Measurements from ENCODE around the gene POLR2C. TPM values are rescaled to one million over a fixed set of nuclear protein-coding genes. Genes with fewer than 3 reads are reported as not detected.
A peak's percentile ranks its signal among the peaks of the same experiment; 100 is the strongest.

POLR2C gene
- total RNA-seq (92.5 and 101 TPM in 2 replicates), polyA plus RNA-seq (49.0 and 56.6 TPM in 2 replicates)

DNA sequence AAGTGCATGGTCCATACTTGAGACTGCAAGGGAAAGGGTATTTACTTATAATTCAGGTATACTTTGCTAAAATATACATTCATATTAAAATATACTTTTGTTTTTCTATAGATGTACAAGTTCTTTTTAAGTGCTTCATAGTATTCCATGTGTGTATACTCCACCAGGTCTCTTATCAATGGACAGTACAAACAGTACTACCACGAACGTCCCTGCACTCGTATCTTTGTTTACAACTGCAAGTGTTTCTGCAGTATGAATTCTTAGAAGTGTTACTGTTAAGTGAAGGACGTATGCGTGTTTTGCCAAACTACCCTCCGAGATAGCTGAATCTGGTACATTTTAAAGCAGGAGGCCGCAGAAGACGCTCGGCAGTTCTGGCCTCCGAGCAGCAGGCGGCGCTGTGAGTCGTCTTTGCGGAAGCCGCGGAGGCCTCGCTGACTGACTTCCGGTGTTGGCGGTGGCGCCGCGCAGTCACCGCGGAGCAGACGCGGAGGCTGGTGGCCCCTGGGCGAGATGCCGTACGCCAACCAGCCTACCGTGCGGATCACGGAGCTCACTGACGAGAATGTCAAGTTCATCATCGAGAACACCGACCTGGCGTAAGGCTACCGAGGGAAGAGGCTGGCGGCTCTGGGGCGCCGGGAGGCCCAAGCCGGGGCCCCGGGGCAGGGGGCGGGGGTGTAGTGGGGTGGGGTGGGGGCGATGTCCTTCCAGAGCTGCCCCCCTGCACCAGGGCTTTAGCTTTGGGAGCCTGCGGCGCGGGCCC is at the start of gene POLR2C:
POLR2C (plus strand) TSS at position 471 of the 769 bp plus-strand sequence; CDS start at position 517, 46 bp downstream.
- Histone ChIP-seq H3K79me2 (peaks cover 42% of the 10 kb centered on the region), H3K4me2 (peak within 1 kb of the TSS; percentile 91), H3K4me1 (ENCODE audit: insufficient read depth) (peaks cover 10% of the 10 kb centered on the region), H4K20me1 (ENCODE audit: insufficient read depth, poor library complexity, severe bottlenecking) (no peaks in the 10 kb centered on the region), H3K9me3 (ENCODE audit: low read depth) (no peaks in the 10 kb centered on the region), H3K4me3 (peak within 1 kb of the TSS; percentile 90), H3K9me2 (replicated peaks; ENCODE audit: insufficient read depth) (no peaks in the 10 kb centered on the region), H3K36me3 (replicated peaks; ENCODE audit: insufficient read depth, low read depth) (no peaks in the 10 kb centered on the region), H2AFZ (peak within 1 kb of the TSS; percentile 67), H3K27me3 (no peaks in the 10 kb centered on the region), H3K27ac (peak within 1 kb of the TSS; percentile 89)
- peak; percentile 93 for DNase-seq (ENCODE audit: low spot score)
- WGBS (ENCODE audit: low lambda C conversion rate, missing lambda C conversion rate), result under 1% methylated on average over 42 of the region's 47 CpGs
- TF ChIP-seq EZH2phosphoT487 (IDR thresholded peaks at IDR 0.05; ENCODE audit: low read depth, severe bottlenecking, unreplicated experiment) (no peak), EZH2 (IDR thresholded peaks at IDR 0.05; ENCODE audit: borderline replicate concordance) (no peak)
- TF ChIP-seq, protein P1, sequence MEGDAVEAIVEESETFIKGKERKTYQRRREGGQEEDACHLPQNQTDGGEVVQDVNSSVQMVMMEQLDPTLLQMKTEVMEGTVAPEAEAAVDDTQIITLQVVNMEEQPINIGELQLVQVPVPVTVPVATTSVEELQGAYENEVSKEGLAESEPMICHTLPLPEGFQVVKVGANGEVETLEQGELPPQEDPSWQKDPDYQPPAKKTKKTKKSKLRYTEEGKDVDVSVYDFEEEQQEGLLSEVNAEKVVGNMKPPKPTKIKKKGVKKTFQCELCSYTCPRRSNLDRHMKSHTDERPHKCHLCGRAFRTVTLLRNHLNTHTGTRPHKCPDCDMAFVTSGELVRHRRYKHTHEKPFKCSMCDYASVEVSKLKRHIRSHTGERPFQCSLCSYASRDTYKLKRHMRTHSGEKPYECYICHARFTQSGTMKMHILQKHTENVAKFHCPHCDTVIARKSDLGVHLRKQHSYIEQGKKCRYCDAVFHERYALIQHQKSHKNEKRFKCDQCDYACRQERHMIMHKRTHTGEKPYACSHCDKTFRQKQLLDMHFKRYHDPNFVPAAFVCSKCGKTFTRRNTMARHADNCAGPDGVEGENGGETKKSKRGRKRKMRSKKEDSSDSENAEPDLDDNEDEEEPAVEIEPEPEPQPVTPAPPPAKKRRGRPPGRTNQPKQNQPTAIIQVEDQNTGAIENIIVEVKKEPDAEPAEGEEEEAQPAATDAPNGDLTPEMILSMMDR (IDR thresholded peaks at IDR 0.05; ENCODE audit: poor library complexity), result peak; percentile 99

GRCh38 chr16:57413301-57413730 is 49.2 kb upstream of the POLR2C start:
- no peaks in the 10 kb centered on the region for H4K20me1 ChIP-seq (ENCODE audit: insufficient read depth, poor library complexity, severe bottlenecking)
- no peaks in the 10 kb centered on the region for H3K9me2 ChIP-seq (replicated peaks; ENCODE audit: insufficient read depth)
- TF ChIP-seq EZH2phosphoT487 (IDR thresholded peaks at IDR 0.05; ENCODE audit: low read depth, severe bottlenecking, unreplicated experiment) (no peak), EZH2 (IDR thresholded peaks at IDR 0.05; ENCODE audit: borderline replicate concordance) (no peak)
- TF ChIP-seq, protein P1 (IDR thresholded peaks at IDR 0.05; ENCODE audit: poor library complexity), result no peak
- DNase-seq (ENCODE audit: low spot score), result no peak
- no peaks in the 10 kb centered on the region for H3K79me2 ChIP-seq
- 96% methylated on average over 5 of the region's 5 CpGs for WGBS (ENCODE audit: low lambda C conversion rate, missing lambda C conversion rate)
- H3K27ac ChIP-seq, result no peak overlapping the region
- H3K4me1 ChIP-seq (ENCODE audit: insufficient read depth), result peaks cover 11% of the 10 kb centered on the region
- no peak overlapping the region for H3K4me3 ChIP-seq
- H3K4me2 ChIP-seq, result no peak overlapping the region
- no peaks in the 10 kb centered on the region for H3K36me3 ChIP-seq (replicated peaks; ENCODE audit: insufficient read depth, low read depth)
- H3K27me3 ChIP-seq, result no peaks in the 10 kb centered on the region
- no peak overlapping the region for H2AFZ ChIP-seq
- no peaks in the 10 kb centered on the region for H3K9me3 ChIP-seq (ENCODE audit: low read depth)

- TF ChIP-seq EZH2 (IDR thresholded peaks at IDR 0.05; ENCODE audit: borderline replicate concordance) (no peak), EZH2phosphoT487 (IDR thresholded peaks at IDR 0.05; ENCODE audit: low read depth, severe bottlenecking, unreplicated experiment) (no peak)
- TF ChIP-seq, protein P1 (IDR thresholded peaks at IDR 0.05; ENCODE audit: poor library complexity), result no peak
- Histone ChIP-seq H3K27ac (no peak overlapping the region), H3K4me3 (no peak overlapping the region), H3K4me2 (no peak overlapping the region), H3K27me3 (no peaks in the 10 kb centered on the region), H3K9me2 (replicated peaks; ENCODE audit: insufficient read depth) (no peaks in the 10 kb centered on the region), H3K9me3 (ENCODE audit: low read depth) (no peaks in the 10 kb centered on the region), H3K36me3 (replicated peaks; ENCODE audit: insufficient read depth, low read depth) (no peaks in the 10 kb centered on the region), H4K20me1 (ENCODE audit: insufficient read depth, poor library complexity, severe bottlenecking) (no peaks in the 10 kb centered on the region), H2AFZ (no peak overlapping the region), H3K4me1 (ENCODE audit: insufficient read depth) (peaks cover 11% of the 10 kb centered on the region), H3K79me2 (no peaks in the 10 kb centered on the region)
- DNase-seq (ENCODE audit: low spot score), result no peak
- 86% methylated on average over 7 of the region's 7 CpGs for WGBS (ENCODE audit: low lambda C conversion rate, missing lambda C conversion rate)
Observed at GRCh38 chr16:57413733-57414132, 48.7 kb upstream of the POLR2C start.

Measured in hepatocyte (in vitro differentiated cells).